Measurements from ENCODE around the gene LPCAT2.
A peak's percentile ranks its signal among the peaks of the same experiment; 100 is the strongest.

LPCAT2 gene

GRCh38 chr16:55543472-55543871 lies 34.6 kb downstream of the LPCAT2 start:
- peak; percentile 47 for DNase-seq (ENCODE audit: low spot score)

DNA sequence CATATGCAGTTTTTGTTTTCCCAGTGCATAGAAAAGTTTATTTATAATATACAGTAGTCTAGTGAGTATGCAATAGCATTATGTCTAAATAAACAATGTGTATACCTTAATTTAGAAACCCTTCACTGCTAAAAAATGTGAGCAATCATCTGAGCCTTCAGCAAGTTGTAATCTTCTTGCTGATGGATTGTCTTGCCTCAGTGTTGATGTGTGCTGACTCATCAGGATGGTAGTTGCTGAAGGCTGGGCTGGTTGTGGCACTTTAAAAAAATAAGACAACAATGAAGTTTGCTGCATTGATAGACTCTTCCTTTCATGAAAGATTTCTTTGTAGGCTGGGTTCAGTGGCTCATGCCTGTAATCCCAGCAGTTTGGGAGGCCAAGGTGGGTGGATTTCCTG lies 43.7 kb downstream of the LPCAT2 start:
- no peak for DNase-seq (ENCODE audit: low spot score)

- DNase-seq (ENCODE audit: low spot score), result no peak
These were observed 46.6 kb downstream of the LPCAT2 start for GRCh38 chr16:55555436-55555835.

- no peak for DNase-seq (ENCODE audit: low spot score)
These were observed 48.3 kb downstream of the LPCAT2 start for GRCh38 chr16:55557186-55557585.

- DNase-seq (ENCODE audit: low spot score), result no peak
These were observed 50.4 kb downstream of the LPCAT2 start for GRCh38 chr16:55559233-55559632.

DNA sequence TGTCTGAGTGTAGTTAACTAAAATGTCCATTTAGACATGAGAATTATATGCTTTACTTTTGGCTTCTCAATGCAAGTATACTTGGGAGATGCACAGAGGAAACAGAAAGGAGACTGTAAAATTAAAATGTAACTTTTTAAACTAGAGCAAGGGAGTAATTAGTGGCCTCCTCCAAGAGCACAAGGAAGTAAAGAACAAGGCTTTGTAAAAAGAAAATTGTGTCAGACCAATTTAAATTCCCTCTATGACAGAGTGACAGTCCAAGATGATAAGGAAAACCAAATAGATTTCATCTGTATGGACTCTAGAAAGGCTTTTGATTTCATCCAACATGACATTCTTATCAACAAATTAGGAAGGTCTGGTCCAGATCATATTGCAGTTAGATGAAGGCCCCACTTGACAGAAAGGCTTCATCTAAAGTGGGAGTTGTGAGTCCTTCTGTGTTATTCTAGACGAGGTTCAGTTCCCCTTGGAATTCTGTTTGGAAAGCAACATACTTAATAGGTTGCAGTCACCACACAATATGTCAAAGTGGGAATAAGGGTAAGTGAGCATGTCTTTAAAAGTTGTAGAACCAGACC lies 51.2 kb downstream of the LPCAT2 start:
- peak; percentile 93 for DNase-seq (ENCODE audit: low spot score)

GRCh38 chr16:55561319-55561848 lies 52.5 kb downstream of the LPCAT2 start:
- peak; percentile 12 for DNase-seq (ENCODE audit: low spot score)

DNA sequence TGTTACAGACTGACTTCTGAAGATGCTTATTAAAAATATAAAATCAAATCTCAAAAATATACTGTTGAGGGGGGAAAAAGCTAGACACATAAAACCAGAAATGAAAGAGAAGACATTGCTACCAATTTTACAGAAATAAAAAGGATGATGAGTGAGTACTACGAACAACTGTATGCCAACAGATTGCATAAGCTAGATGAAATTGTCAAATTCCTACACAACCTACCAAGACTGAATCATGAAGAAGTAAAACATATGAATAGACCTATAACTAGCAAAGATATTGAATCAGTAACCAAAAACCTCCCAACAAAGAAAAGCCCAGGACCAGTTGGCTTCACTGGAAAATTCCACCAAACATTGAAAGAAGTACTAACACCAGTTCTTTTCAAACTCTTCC lies 54.1 kb downstream of the LPCAT2 start:
- no peak for DNase-seq (ENCODE audit: low spot score)

GRCh38 chr16:55563797-55564196 lies 54.9 kb downstream of the LPCAT2 start:
- DNase-seq (ENCODE audit: low spot score), result no peak

- DNase-seq (ENCODE audit: low spot score), result no peak
These were observed 56.2 kb downstream of the LPCAT2 start for GRCh38 chr16:55565086-55565485.

GRCh38 chr16:55566432-55567175 lies 57.7 kb downstream of the LPCAT2 start, which contains the start of gene CAPNS2:
Gene CAPNS2, plus strand, starts transcription at chr16:55566684. Its CDS starts 73 bp downstream, at chr16:55566757.
- no peak for DNase-seq (ENCODE audit: low spot score)

GRCh38 chr16:55567382-55567781 lies 58.5 kb downstream of the LPCAT2 start:
- DNase-seq (ENCODE audit: low spot score), result no peak

DNA sequence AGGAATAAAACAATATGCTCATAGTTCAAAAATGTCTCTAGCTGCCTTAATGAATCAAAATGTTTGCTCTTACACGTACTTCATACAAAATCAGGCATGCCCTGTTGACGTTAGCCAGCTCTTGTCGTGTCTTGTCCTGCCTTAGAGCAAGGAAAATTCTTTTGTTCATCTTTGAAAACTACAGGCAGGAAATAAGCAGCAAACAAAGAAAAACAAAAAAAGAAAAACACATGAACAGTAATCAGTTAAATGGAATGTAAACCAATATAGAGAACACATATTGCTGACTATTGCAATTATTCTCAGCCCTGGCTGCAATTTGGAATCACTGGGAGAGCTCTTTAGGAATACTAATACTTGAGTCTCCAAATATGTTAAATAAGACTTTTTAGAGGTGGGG lies 59.3 kb downstream of the LPCAT2 start:
- peak; percentile 14 for DNase-seq (ENCODE audit: low spot score)

DNA sequence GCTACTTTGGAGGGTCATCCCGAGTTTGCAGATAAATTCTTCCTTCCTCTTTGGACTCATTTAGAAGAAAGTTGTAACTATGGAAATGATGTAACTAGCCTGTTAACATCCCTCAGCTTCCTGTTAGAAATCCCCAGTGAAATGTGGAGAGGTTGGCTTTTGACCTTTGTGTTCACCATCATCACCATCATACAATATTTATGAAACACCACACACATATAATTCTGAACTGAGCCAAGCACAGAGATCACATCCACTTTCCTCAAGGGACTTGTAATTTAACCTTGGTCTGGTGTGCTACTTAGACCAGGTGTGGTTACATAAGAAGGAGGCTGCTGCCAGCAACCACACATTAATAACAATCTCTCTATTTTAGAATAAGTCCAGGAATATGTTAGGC lies 60.2 kb downstream of the LPCAT2 start:
- no peak for DNase-seq (ENCODE audit: low spot score)

GRCh38 chr16:55570159-55570558 lies 61.3 kb downstream of the LPCAT2 start:
- no peak for DNase-seq (ENCODE audit: low spot score)

- no peak for DNase-seq (ENCODE audit: low spot score)
These were observed 62.5 kb downstream of the LPCAT2 start for GRCh38 chr16:55571191-55571897.

GRCh38 chr16:55572439-55572838 lies 63.6 kb downstream of the LPCAT2 start:
- DNase-seq (ENCODE audit: low spot score), result no peak

DNA sequence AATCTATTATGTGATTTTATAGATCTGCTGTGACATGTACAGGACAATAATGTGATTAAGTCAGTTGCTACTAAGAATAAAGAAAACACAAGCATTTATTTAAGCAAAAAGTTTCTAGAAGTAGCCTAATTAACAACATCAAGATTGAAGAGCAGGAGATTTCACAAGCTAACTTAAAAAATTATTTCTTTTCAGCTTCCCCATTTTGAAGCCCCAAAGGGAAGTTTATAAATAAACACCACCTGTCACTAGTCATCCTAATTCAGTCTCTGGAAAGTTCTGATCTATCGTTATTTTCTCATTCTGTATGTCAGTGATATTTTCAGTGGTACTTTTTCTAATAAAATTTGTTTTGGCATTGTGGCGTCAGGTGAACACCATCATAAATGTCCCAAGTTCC lies 65.9 kb downstream of the LPCAT2 start:
- no peak for DNase-seq (ENCODE audit: low spot score)

DNA sequence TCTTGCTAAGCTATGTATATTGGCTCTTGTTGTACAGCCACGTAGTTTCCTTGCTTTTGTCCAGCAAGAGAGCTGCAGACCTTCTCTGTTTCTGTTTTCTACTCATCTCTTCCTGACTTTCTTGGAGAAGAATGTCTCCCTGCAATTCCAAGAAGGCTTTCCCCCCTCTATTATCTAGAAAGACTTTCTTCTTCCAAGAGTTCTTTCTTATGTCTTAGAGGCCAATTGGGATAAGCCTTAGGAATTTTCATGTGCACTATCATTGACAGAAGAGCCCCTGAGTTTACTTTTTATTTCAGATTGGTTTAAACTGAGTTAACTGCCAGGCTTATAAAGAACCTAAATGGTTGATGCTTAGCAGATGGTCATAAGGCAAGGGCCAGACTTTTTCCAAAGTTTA lies 66.6 kb downstream of the LPCAT2 start:
- no peak for DNase-seq (ENCODE audit: low spot score)

DNA sequence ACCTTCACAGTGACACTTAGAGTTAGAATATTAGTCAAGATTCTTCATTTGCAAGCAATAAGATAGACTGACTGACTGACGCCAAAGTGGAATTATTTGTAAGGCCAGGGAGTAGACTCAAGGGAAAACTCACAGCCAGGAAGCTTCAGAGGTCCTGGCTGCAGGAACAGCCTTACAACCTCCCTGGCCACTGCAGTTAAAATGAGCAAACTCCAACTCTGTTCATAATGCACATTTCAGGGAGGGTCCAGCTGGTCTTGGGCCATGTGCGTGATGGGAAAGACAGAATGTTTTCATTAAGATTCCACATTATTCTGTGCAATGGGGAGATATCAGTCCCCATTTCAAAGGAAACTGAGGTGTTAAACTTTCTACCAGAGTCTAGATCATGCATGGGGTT lies 67.5 kb downstream of the LPCAT2 start:
- no peak for DNase-seq (ENCODE audit: low spot score)

DNA sequence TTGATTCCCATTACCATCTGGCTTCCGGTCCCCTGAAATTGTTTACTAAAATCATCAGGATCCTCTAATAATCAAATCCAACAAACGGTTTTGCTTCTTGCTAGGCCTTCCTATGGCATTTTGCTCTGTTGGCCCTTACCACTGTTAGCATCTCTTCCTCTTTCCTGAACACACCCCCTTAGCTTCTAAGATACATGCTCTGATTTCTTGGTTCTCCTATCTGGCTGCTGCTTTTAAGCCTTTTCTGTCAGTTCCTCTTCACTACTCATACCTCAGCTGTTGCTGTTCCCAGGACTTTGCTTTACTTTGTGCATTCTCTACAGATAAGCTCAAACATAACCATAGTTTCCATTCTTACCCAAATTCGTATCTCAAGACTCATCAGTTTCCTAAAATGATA lies 69.0 kb downstream of the LPCAT2 start:
- no peak for DNase-seq (ENCODE audit: low spot score)

GRCh38 chr16:55585631-55586030 lies 76.8 kb downstream of the LPCAT2 start:
- no peak for DNase-seq (ENCODE audit: low spot score)

DNA sequence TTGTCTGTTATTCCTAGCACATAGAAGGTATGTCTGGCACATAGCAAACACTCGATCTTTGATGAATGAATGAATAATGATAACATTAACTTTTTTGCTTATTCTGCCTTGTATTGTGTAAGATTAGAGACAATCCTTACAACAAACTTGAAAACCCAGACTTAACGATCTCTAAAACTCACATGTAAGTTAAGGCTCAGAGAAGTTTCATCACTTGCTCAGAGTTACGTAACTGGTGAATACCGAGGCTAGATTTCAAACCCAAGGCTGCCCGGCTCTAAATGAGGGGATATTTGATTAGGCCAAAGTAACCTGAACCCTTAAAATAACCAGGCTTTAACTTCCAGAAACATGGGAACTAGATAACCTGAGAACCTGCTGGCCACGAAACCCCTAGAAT lies 79.9 kb downstream of the LPCAT2 start:
- DNase-seq (ENCODE audit: low spot score), result no peak
